Peyer's patch (tissue), 4 donors: ENCODE data around the gene TRMT61A. TPM values are rescaled to one million over a fixed set of nuclear protein-coding genes. Genes with fewer than 3 reads are reported as not detected.

Experiments used
- DNase-seq, 3 donors: peaks; one replicate each; pipeline ENCODE4 v3.0.0-alpha.2; 2017 to 2019
- H3K27ac ChIP-seq, 4 donors: fragments of 200-600 bp; sonication (generic); one replicate each; pipeline ENCODE4 v1.5.1; 2016 to 2019
- H3K27me3 ChIP-seq, 2 donors: fragments of 200-600 bp; sonication (generic); one replicate each; pipeline ENCODE4 v1.5.1; 2019
- H3K36me3 ChIP-seq, 3 donors: fragments of 200-600 bp; sonication (generic); one replicate each; pipeline ENCODE4 v1.5.1; 2016 to 2019
- H3K4me1 ChIP-seq, 4 donors: fragments of 200-600 bp; sonication (generic); one replicate each; pipeline ENCODE4 v1.5.1; 2016 to 2019
- H3K4me3 ChIP-seq, 4 donors: fragments of 200-600 bp; sonication (generic); 1 replicate in 3 of 4; 2 replicates in 1 of 4; pipeline ENCODE4 v1.5.1; 2016 to 2019; ENCODE audit warnings: mild to moderate bottlenecking in 1 of 4
- H3K9me3 ChIP-seq, 4 donors: fragments of 200-600 bp; sonication (generic); one replicate each; pipeline ENCODE4 v1.5.1; 2016 to 2019; ENCODE audit warnings: mild to moderate bottlenecking in 1 of 4
- POLR2A ChIP-seq, 2 donors: fragments of 450-650 bp; IDR thresholded peaks; one replicate each; pipeline ENCODE4 v1.5.1; 2017; ENCODE audit warnings: antibody characterized with exemption in 2 of 2, mild to moderate bottlenecking in 2 of 2, moderate library complexity in 2 of 2
- total RNA-seq, 4 donors: library from RNA; depleted of rRNA; stranded (reverse); fragments of >200 nt; gene quantifications; one replicate each; pipeline ENCODE4 v1.1.0, GENCODE V29; 2016
- TF ChIP-seq, protein P1 (sequence below), 6 experiments: fragments of 450-650 bp in 4 of 6; fragments of 200-600 bp in 2 of 6; sonication (generic) in 1 of 6; IDR thresholded peaks; one replicate each; pipeline ENCODE4 v1.5.1; 2017 to 2019; ENCODE audit warnings: antibody characterized with exemption in 6 of 6, mild to moderate bottlenecking in 3 of 6, moderate library complexity in 1 of 6

TRMT61A gene
- total RNA-seq, 4 donors from 2014 or later = 6.1 to 13.9 (median 8.7) TPM

DNA sequence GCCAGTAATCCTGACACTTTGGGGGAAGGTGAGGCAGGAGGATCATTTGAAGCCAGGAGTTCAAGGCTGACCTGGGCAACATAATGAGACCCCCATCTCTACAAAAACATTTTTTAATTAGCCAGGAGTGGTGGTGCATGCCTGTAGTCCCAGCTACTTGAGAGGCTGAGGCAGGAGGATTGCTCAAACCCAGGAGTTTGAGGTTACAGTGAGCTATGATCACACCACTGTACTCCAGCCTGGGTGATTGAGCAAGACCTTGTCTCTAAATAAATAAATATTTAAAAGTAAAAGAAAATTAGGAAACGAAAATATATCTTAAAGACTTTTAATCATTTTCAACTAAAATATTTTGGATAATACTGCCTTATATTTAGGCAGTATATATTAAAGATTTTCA, 32.2 kb upstream of the TRMT61A start:
- Histone ChIP-seq H3K27me3 (no peaks in the 10 kb centered on the region), H3K4me3 (no peak overlapping the region), H3K36me3 (peaks cover 0 to 86% (median 0%) of the 10 kb centered on the region in 3 donors), H3K27ac (no peak overlapping the region), H3K9me3 (no peaks in the 10 kb centered on the region), H3K4me1 (no peaks in the 10 kb centered on the region)
- DNase-seq = peak in 1 of 3 donors; percentile 6
- TF ChIP-seq, protein P1, sequence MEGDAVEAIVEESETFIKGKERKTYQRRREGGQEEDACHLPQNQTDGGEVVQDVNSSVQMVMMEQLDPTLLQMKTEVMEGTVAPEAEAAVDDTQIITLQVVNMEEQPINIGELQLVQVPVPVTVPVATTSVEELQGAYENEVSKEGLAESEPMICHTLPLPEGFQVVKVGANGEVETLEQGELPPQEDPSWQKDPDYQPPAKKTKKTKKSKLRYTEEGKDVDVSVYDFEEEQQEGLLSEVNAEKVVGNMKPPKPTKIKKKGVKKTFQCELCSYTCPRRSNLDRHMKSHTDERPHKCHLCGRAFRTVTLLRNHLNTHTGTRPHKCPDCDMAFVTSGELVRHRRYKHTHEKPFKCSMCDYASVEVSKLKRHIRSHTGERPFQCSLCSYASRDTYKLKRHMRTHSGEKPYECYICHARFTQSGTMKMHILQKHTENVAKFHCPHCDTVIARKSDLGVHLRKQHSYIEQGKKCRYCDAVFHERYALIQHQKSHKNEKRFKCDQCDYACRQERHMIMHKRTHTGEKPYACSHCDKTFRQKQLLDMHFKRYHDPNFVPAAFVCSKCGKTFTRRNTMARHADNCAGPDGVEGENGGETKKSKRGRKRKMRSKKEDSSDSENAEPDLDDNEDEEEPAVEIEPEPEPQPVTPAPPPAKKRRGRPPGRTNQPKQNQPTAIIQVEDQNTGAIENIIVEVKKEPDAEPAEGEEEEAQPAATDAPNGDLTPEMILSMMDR (IDR thresholded peaks at IDR 0.05) = no peak
- no peak for TF ChIP-seq POLR2A (IDR thresholded peaks at IDR 0.05)

DNA sequence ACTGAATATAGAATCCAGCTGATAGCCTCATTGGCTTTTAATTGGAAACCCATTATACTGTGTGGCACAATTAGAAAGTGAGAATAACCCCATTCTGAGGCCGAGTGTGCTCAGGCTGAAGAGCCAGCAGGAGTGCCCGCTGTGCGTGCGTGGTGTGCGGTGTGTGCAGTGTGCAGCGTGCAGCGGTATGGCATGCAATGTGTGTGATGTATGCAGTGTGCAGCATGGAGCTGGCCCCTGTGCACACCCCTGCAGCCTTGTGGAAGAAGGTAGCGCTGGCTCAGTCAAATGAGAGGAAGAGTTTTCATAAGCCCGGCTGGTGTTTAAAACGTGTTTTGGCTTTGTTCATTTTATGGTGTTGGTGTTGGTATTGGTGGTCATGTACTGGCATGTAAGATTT, 29.3 kb upstream of the TRMT61A start:
- Histone ChIP-seq H3K27me3 (no peaks in the 10 kb centered on the region), H3K4me3 (no peak overlapping the region), H3K9me3 (no peaks in the 10 kb centered on the region), H3K27ac (no peak overlapping the region), H3K36me3 (peaks cover 0 to 87% (median 0%) of the 10 kb centered on the region in 3 donors), H3K4me1 (no peaks in the 10 kb centered on the region)
- no peak for TF ChIP-seq POLR2A (IDR thresholded peaks at IDR 0.05)
- TF ChIP-seq, protein P1 (IDR thresholded peaks at IDR 0.05) = no peak
- DNase-seq = peak in 1 of 3 donors; percentile 43

DNA sequence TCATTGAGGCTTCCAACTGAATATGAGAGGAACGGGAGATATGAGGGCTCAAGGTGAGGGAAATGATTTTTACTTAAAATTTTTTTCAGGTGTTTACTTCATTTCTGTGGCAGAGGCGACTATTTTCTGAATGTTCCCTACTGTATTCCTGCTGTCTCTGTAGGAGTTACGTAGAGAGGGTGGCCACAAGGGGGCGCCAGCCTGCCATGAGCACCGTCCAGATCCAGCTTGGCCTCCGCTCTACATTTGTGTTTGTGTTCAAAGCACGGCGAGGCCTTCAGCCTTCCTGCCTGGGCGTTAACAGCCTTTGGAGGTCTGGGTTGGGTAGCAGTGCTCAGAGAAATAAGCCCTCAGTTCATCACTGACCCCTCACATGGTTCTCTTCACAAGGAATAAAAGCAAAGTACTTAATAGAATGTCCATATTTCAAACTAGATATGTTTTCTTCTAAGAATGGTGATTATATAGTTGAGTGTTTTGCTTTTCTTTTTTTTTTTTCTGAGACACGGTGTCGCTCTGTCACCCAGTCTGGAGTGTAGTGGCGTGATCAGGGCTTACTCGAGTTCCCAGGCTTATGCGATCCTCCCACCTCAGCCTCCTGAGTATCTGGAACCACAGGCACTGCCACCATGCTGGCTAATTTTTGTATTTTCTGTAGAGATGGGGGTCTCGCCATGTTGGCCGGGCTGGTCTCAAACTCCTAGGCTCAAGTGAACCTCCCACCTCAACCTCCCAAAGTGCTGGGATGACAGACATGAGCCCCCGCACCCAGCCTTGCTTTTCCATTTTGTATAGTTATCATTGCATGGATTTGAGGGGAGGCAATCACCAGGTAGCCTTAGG, 28.6 kb upstream of the TRMT61A start:
- no peak overlapping the region for H3K4me3 ChIP-seq
- no peak overlapping the region for H3K27ac ChIP-seq
- DNase-seq = peak; percentile 84 to 94 (median 88)
- H3K27me3 ChIP-seq = no peaks in the 10 kb centered on the region
- peaks cover 0 to 87% (median 0%) of the 10 kb centered on the region in 3 donors for H3K36me3 ChIP-seq
- H3K4me1 ChIP-seq = no peaks in the 10 kb centered on the region
- TF ChIP-seq, protein P1 (IDR thresholded peaks at IDR 0.05) = peak; percentile 71 to 91 (median 82)
- no peak for TF ChIP-seq POLR2A (IDR thresholded peaks at IDR 0.05)
- H3K9me3 ChIP-seq = no peaks in the 10 kb centered on the region

DNA sequence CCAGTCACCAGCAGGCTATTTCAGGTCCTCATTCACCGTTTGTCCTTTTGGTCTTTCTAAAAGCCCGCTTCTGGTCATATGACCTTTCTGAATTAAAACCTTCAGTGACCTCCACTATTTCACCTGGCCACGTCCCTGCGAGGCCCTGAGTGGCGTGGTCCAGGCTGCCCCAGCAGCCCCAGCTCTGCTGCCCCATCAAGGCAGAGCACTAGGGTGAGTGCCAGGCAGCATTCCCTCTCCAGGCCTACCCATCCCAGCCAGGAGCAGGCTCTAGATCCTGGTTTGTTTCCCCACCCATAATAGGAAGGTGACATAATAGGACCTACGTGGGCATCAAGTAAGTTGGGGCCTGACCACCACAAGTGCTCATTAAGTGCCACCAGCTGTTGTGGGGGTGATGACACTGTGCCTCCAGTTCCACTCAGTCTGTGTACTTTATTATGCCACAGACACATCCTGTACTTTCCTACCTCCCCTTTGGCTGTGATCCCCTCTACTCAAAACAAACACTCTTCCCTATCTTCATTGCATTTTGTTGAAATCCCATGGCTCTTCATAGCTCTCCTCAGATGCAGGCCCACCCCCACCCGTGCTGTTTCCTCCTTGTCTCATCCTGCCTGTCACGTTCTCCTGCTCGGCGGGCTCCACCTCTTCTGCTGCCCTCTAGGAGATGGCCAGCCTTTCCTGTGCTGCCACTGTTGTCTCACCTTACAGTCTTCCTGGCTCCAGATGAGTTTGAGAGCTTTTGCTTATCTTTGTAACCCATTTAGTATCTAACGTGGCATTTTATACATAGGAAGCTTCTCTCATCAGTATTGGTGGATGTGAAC, 27.7 kb upstream of the TRMT61A start:
- no peak overlapping the region for H3K27ac ChIP-seq
- H3K36me3 ChIP-seq = peaks cover 0 to 78% (median 0%) of the 10 kb centered on the region in 3 donors
- no peak for TF ChIP-seq POLR2A (IDR thresholded peaks at IDR 0.05)
- TF ChIP-seq, protein P1 (IDR thresholded peaks at IDR 0.05) = no peak
- no peaks in the 10 kb centered on the region for H3K27me3 ChIP-seq
- no peak overlapping the region for H3K4me3 ChIP-seq
- no peaks in the 10 kb centered on the region for H3K9me3 ChIP-seq
- peak in 1 of 3 donors; percentile 31 for DNase-seq
- no peaks in the 10 kb centered on the region for H3K4me1 ChIP-seq

DNA sequence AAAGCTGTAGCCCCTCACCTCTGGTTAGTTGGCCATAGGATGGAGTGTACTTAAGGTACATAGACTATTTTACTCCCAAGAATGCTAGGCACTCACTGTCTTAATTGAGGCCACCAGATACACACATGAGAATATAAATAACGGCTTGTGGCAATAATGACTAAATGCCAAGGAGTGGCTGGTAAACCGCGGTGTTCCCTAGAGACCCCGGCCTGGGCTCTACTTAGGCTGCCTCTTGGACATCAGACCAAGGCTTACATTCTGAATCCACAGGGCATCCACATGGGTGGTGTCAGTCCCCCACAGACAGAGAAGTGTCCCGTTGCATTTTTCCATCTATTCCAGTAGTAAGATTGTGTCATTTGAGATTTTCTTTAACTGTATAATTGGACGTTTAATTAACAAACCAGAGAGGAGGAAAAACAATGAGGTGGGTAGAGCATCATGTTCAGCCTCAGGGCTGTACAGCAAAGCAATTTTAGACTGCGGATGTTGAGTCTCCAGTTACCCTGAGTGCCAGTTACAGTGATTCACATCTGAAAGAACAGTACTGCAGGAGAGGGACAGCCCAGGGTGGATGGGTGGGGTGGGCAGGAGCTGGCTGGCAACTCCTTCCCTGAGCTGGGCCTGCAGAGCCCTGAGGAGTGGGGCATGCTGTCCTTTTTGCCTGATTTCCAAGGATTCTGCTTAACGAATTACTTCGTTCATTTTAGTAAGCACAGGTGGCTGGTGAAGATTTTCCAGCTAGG, 26.9 kb upstream of the TRMT61A start:
- peaks cover 0 to 69% (median 0%) of the 10 kb centered on the region in 3 donors for H3K36me3 ChIP-seq
- no peak overlapping the region for H3K4me3 ChIP-seq
- H3K9me3 ChIP-seq = no peaks in the 10 kb centered on the region
- no peaks in the 10 kb centered on the region for H3K27me3 ChIP-seq
- no peak for TF ChIP-seq POLR2A (IDR thresholded peaks at IDR 0.05)
- TF ChIP-seq, protein P1 (IDR thresholded peaks at IDR 0.05) = no peak
- H3K4me1 ChIP-seq = no peaks in the 10 kb centered on the region
- H3K27ac ChIP-seq = no peak overlapping the region
- peak in 1 of 3 donors; percentile 31 for DNase-seq
